GM19455 (cell line): Measurements from ENCODE around the gene HPCA.

Experiments used
- ATAC-seq: cut with Tn5 transposase; IDR thresholded peaks from one replicate; pipeline ENCODE4 v1.9.1; 2021; ENCODE audit not compliant: unreplicated experiment

Gene HPCA

GRCh38 chr1:32870615-32871363, 15.5 kb upstream of the HPCA start, which contains the start of gene FNDC5:
TSS of gene FNDC5 (minus strand) at chr1:32870912.
- ATAC-seq, result no peak

- no peak for ATAC-seq
Measured at GRCh38 chr1:32871364-32872191, 14.7 kb upstream of the HPCA start.

DNA sequence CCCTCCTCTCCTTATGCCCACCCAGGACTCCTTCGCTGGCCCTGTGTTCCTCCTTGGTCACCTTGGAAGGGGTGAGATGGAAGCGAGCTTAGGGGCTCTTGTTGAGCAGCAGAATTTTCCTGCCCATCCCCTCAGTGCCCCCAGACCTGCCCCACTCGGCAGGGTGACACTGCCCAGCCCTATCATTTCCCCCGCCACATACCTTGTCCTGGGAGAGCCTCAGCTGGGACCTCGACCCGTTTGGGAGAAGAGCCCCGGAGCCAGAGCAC, 14.2 kb upstream of the HPCA start:
- ATAC-seq, result no peak

DNA sequence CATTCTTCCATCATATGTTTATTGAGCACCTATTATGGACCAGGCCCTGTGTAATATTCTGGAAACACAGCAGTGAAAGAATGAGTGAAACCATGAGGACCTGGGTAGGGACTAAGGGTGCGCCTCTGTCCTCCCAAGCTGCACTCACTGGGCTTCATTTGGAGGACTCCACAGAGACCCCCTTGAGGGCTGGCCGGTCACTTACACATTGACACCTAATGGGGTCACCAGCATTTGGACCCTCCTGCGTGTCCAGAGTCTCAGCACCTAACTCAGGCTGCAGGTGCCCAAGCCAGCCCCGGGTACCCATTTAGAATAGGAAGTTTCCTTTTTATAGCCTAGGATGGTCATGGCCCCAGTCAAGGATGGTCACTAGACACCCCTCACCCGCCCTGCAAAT, 12.8 kb upstream of the HPCA start:
- no peak for ATAC-seq

DNA sequence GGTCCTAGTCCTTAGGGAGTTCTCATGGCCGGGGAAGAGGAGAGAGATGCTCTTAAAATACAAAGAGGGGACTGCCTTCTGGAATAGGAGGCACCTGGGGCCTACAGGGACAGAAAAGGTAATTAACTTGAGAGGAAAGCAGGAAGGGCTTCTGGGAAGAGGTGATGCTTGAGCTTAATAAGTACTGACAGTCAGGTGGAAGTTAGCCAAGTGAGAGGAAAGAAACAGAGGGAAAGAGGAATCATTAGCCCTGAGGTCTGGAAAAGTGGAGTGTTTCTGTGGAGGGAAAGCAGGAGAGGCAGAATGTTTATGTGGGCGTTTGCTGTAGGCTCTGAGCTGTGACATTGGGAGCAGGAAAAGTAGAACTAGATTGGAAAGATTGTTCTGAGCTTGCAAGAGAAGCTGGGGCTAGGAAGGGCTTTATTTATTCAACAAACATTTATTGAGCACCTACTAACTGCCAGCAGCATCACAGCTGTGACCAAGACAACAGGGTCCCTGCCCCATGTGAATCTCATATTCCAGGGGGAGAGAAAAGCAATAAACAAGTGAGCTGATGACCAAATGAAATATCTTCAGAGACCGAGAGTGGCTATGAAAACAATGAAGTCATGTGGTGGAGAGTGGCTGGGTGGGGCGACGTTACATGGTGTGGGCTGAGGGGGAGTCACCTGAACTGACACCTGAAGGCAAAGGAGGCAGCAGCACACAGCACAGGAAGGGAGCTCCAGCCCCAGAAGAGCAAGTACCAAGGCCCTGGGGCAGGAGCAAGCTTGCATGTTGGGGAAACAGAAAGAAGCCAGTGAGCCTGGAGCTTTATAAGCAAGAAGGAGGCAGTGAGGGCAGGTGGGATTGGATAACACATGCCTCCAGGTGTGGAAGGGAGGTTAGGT, 11.2 kb upstream of the HPCA start:
- ATAC-seq, result no peak

GRCh38 chr1:32876341-32877210, 9.7 kb upstream of the HPCA start:
- no peak for ATAC-seq

DNA sequence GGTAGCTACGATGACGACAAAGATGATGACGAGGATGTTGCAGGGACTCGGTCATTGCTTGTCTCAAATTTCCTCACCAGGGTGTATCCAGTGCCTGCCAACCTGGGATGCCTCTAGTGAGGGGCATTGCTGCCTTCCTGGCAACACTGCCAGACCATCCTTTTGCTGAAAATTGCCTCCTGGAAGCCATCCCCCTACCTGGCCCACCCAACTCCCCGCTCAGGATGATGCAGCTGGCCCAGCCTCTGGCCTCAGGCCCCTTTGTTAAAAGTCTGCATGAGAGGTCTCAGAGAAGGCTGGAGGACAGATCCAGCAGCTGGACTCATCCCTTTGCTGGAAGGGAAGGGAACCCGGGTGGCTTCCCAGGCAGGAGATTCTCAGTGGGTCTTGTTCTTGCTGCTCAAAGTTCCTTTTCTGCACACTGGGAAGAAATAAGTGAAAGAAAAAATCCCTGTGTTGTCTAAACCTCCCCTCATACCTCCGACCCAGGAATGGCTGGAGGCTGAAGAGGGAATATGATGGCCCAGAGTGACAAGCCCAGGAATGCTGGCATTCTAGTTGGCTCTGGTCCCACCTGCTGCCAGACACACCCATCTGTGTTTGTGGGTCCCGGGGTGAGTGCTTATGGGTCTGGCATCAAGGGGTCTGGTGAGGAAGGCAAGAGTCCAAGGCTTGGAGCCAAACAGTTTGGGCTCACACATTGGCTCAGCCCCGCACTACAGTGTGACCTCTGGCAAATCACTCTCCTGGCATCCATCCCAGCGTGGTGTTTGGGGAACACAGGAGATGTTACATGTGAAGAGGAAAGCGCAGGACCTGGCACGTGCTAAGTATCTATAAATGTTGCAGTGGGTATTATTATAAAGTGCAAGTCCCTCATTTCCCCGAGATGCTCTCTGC, 8.8 kb upstream of the HPCA start:
- ATAC-seq, result no peak

DNA sequence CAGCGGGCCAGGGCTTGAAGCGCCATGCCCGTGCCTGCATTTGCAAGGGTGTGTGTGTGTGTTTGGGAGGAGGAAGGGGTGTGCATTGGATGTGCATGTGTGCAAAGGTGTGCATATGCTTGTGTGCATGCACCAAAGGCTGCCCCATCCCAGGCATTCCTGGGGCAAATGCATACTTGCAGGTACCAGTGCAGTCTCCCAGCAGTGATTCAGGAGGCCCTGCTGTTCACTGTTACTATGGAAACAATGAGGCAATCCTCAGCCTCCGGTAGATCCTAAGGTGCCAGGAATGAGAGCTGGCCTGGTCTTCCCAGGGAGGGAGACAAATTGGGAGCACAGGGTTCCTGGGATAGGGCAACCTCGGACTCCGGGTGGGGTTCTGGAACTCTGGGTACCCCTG, 8.1 kb upstream of the HPCA start:
- ATAC-seq, result no peak

DNA sequence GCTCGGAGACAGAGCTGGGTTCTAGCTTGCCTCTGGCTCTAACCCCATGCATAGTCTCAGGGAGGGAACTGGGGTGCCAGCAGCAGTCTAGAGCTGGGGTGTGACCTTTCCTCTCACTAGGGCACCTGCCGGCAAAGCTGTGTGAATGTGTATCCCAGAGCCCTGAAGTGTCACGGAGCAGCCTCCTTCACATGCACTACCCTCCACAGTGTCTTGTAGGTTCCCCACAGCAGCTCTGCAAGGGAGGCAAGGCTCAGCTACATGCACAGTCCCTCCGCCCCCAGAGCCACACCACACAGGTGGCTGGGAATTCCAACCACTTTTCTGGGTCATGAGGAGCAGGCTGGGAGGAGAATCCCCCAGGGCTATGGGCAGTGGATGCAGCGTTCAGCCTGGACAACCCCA, 7.7 kb upstream of the HPCA start:
- ATAC-seq, result no peak

DNA sequence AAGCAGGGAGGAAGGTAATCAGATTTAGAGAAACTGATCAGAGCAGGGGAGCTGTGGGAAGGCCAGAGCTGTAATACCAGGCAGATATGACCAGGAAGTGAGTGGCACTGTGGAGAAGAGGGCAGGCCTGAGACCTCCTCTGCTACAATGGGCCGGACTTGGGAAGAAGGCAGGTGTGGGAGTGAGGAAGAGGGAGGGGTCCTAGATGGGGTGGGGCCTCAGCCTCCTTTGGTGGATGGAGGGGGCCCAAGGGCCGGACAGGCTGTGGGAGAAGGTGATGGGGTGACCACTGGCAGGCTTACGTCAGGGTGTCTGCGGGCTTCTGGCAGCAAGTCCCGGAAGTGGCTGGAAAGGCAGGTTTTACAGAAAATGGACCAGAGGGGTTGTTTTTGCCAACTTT, 5.0 kb upstream of the HPCA start:
- ATAC-seq, result no peak

DNA sequence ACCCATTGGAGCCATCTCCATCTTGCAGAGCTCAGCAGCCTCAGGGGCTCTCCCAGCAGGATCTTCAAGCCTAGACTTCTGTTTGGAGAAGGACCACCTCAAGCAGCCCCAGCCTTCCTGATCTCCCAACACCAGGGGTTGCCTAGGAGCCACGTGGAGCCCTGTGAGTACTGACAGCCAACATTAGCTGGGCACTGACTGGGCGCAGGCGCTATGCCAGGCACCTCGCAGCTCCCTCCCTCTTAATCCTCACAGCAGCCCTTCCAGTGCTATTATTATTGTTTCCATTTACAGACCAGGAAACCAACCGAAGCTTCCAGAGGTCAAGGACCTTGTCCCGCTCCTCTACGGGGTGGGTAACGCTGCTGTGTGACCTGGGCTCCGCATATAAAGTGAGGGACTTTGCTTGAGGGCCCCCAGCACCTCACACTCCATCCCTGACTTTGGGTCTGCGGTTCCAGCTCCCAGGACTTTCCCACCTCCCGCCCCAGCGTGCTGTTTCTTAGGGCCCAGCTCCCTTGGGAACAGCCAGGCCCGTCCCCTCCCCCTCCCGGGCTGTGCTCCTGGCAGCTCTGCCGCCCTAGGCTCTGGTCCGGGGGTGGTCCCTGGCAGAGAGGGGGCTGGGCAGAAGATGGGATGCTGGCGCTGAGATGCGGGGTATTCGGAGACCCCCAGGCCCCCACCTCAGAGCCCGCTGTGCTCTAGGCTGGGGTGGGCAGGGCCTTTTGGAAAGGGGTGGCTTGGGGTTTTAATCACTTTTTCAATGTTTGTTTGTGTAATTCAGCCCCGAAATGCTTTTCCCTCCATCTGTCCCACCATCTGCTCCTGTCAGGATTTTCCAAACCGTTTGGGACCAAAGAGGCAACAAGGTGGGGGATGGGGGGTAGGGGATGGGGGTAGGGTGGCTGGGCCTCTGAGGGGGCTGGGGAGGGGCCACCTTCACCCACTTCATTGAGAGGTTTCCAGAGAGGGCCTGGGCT, 4.1 kb upstream of the HPCA start:
- ATAC-seq, result no peak

GRCh38 chr1:32883338-32884031, 2.8 kb upstream of the HPCA start:
- no peak for ATAC-seq

- ATAC-seq, result no peak
Measured at GRCh38 chr1:32884032-32884372, 2.3 kb upstream of the HPCA start.

DNA sequence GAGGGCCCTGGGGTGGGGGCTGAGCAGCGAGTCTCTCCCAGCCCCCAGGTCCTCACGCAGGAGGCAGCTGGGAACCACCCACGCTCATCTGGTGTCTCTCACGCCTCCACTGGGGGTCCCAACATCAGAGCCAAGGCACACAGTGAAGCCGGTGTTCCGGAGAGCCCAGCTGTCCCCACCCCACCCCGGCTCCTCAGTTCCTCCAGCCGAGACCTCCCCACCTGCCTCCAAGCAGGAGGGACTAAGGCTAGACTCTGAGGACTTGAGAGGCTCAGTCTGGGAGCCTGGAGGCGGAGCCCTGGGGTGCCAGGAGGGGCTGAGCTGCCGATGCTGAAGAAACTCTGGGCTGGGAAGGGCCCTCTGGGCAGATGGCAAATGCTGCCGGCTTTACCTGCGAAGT, 1.6 kb upstream of the HPCA start:
- no peak for ATAC-seq

GRCh38 chr1:32885676-32886003, 651 bp upstream of the HPCA start:
- ATAC-seq, result no peak

DNA sequence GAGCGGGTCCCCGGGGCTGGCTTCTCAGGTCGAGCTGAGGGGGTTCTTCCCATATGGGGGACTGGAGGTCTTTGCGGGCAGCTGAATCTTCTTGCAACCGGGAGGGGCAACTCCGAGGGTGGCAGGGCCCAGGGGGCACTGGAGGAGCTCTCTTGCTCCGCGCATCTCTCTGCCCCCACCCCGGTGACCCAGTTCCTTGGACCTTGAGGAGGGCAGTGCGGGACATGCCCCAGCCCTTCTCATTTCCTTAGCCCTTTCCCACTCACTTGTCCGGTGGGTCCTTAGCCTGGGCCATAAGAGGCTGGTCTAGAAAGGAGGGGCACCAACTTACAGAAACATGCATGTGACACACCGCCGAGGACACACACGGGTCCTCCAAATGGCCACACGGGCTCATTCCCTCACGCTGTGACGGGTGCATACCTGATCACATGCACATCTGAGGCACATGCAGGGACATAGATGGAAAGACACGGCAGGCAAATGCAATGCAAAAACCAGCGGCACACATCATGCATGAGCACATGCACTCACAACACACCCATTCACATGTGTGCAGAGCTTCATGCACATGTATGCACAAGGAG, 630 bp downstream of the HPCA start:
- no peak for ATAC-seq

DNA sequence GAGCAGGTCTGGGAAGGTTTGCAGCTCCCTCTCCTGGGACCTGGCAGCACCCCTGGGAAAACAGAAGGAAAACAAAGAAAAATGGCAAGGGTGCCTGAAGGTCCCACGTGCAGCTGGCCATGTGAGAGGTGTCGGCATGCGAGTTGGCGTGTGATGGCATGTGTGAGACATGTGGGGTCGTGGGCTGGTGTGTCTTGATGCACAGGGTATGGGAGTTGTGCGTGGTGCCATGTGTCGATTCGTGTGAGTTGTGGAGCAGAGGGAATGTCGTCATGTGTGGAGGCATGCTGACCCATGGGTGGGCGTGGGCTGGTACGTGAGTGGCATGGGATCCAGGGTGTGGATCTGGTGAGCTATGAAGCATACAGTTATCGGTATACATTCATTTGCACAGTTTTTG, 1.3 kb downstream of the HPCA start:
- ATAC-seq, result no peak

GRCh38 chr1:32888134-32888533, 1.8 kb downstream of the HPCA start:
- ATAC-seq, result no peak
